HCT116 (cell line): ENCODE results near the gene RREB1. TPM values are rescaled to one million over a fixed set of nuclear protein-coding genes. Genes with fewer than 3 reads are reported as not detected.

Experiments
- ATAC-seq: fragments of 200-7000 bp; cut with Tn5 transposase; 2 replicates; pipeline ENCODE4 v1.9.1; 2020; ENCODE audit warnings: mild to moderate bottlenecking, moderate library complexity
- BruUV-seq: library from RNA; stranded (reverse); fragments of 400-500 nt; replicated peaks from 2 replicates; lab custom pipeline; 2021; lab: Mats Ljungman, UMichigan
- CTCF ChIA-PET: fragments of 300-600 bp; sonication (Branson Sonifier 250); formaldehyde crosslinking; loops from one replicate; lab custom pipeline; 2021; ENCODE audit warnings: antibody characterized with exemption; lab: Charles Lee
- POLR2A ChIA-PET: fragments of 300-600, 350-600 bp; sonication (Branson Sonifier 250); formaldehyde crosslinking; loops from one replicate; lab custom pipeline; 2021; ENCODE audit warnings: antibody characterized with exemption; lab: Charles Lee
- RAD21 ChIA-PET, 2 experiments: fragments of 300-600 bp; sonication (Branson Sonifier 250); formaldehyde crosslinking; loops; one replicate each; lab custom pipeline; 2023; ENCODE audit warnings: low total read pairs in 2 of 2; ENCODE audit not compliant: uncharacterized antibody in 2 of 2, unreplicated experiment in 2 of 2, low non-redundant PET in 1 of 2; lab: Charles Lee
- DNase-seq: peaks from one replicate; pipeline ENCODE4 v3.0.0-alpha.2; 2010; ENCODE audit warnings: low read depth, low spot score
- H2AFZ ChIP-seq: fragments of 200-600 bp; shearing (Covaris generic), sonication (generic); 2 replicates; pipeline ENCODE4 v1.6.1; 2017; ENCODE audit warnings: low read depth, mixed run types, mixed read lengths, antibody characterized with exemption, low read length; ENCODE audit not compliant: poor library complexity, severe bottlenecking
- H3K27ac ChIP-seq: 2 replicates; pipeline ENCODE4 v1.5.1; 2012; ENCODE audit warnings: low read depth, low read length
- H3K27me3 ChIP-seq: fragments of 200-600 bp; sonication (generic); 2 replicates; pipeline ENCODE4 v1.6.1; 2016; ENCODE audit warnings: mixed run types, low read length, mixed read lengths; ENCODE audit not compliant: insufficient read depth
- H3K36me3 ChIP-seq, 2 experiments: fragments of 200-500 bp in 1 of 2; fragments of 200-600 bp in 1 of 2; sonication (Bioruptor generic) in 1 of 2; sonication (generic) in 1 of 2; 2 replicates each; pipeline versions ENCODE4 v1.5.1 to v1.6.1; 2014 to 2016; ENCODE audit warnings: low read length in 2 of 2, inconsistent platforms in 1 of 2, mixed read lengths in 1 of 2, mixed run types in 1 of 2; ENCODE audit not compliant: insufficient read depth in 2 of 2, control insufficient read depth in 1 of 2
- H3K4me1 ChIP-seq, 2 experiments: fragments of 200-600 bp in 1 of 2; sonication (generic) in 1 of 2; 2 replicates each; pipeline versions ENCODE4 v1.5.1 to v1.6.1; 2012 to 2017; ENCODE audit warnings: low read length in 2 of 2, inconsistent platforms in 1 of 2, mild to moderate bottlenecking in 1 of 2, mixed read lengths in 1 of 2, mixed run types in 1 of 2, moderate library complexity in 1 of 2; ENCODE audit not compliant: insufficient read depth in 2 of 2, control insufficient read depth in 1 of 2
- H3K4me2 ChIP-seq: fragments of 200-600 bp; sonication (generic); 2 replicates; pipeline ENCODE4 v1.6.1; 2017; ENCODE audit warnings: mixed run types, low read length, mixed read lengths
- H3K4me3 ChIP-seq, 2 experiments: fragments of 200-600 bp in 1 of 2; sonication (generic) in 1 of 2; replicated peaks in 1 of 2; 2 replicates each; pipeline ENCODE4 v1.5.1; 2011 to 2016; ENCODE audit warnings: low read length in 2 of 2, control low read depth in 1 of 2, low read depth in 1 of 2, mild to moderate bottlenecking in 1 of 2, mixed read lengths in 1 of 2, mixed run types in 1 of 2
- H3K79me2 ChIP-seq: fragments of 200-600 bp; sonication (generic); 2 replicates; pipeline ENCODE4 v1.6.1; 2017; ENCODE audit warnings: mild to moderate bottlenecking, mixed run types, low read length, moderate library complexity, mixed read lengths; ENCODE audit not compliant: insufficient read depth
- H3K9ac ChIP-seq: fragments of 200-600 bp; sonication (generic); 2 replicates; pipeline ENCODE4 v1.6.1; 2016; ENCODE audit warnings: low read length, mixed read lengths
- H3K9me2 ChIP-seq: fragments of 200-600 bp; sonication (generic), shearing (Covaris generic); 2 replicates; pipeline ENCODE4 v1.6.1; 2017; ENCODE audit warnings: mixed run types, mild to moderate bottlenecking, moderate library complexity; ENCODE audit not compliant: insufficient read depth
- H3K9me3 ChIP-seq, 2 experiments: fragments of 200-500 bp in 1 of 2; fragments of 200-600 bp in 1 of 2; sonication (Bioruptor generic) in 1 of 2; sonication (generic) in 1 of 2; 2 replicates each; pipeline ENCODE4 v1.6.1; 2014 to 2017; ENCODE audit warnings: low read length in 2 of 2, mixed read lengths in 2 of 2, inconsistent platforms in 1 of 2, low read depth in 1 of 2, mild to moderate bottlenecking in 1 of 2, mixed run types in 1 of 2, moderate library complexity in 1 of 2; ENCODE audit not compliant: control insufficient read depth in 1 of 2, insufficient read depth in 1 of 2
- H4K20me1 ChIP-seq: fragments of 200-600 bp; sonication (generic), shearing (Covaris generic); 2 replicates; pipeline ENCODE4 v1.6.1; 2017; ENCODE audit warnings: mixed run types, mild to moderate bottlenecking, moderate library complexity; ENCODE audit not compliant: insufficient read depth
- ATF3 ChIP-seq: IDR thresholded peaks from 2 replicates; pipeline ENCODE4 v1.6.1; 2012
- CBX3 ChIP-seq: IDR thresholded peaks from 2 replicates; pipeline ENCODE4 v1.6.1; 2012; ENCODE audit warnings: low read depth
- CTCF ChIP-seq, 3 experiments: fragments of 200-600 bp in 1 of 3; sonication (generic) in 1 of 3; IDR thresholded peaks in 2 of 3; conservative IDR thresholded peaks in 1 of 3; 2 replicates each; pipeline ENCODE4 v1.5.1; 2012 to 2017; ENCODE audit warnings: low read depth in 2 of 3, low read length in 2 of 3, antibody characterized with exemption in 1 of 3, borderline replicate concordance in 1 of 3, control low read depth in 1 of 3, mild to moderate bottlenecking in 1 of 3, mixed read lengths in 1 of 3, mixed run types in 1 of 3, moderate library complexity in 1 of 3; ENCODE audit not compliant: insufficient read depth in 1 of 3
- EGR1 ChIP-seq: IDR thresholded peaks from 2 replicates; pipeline ENCODE4 v1.6.1; 2012; ENCODE audit warnings: low read depth
- ELF1 ChIP-seq: IDR thresholded peaks from 2 replicates; pipeline ENCODE4 v1.6.1; 2012; ENCODE audit warnings: low read depth, borderline replicate concordance
- EZH2phosphoT487 ChIP-seq: fragments of 200-600 bp; IDR thresholded peaks from 2 replicates; pipeline ENCODE4 v1.6.1; 2018; ENCODE audit warnings: antibody characterized with exemption, borderline replicate concordance
- FOSL1 ChIP-seq: IDR thresholded peaks from 2 replicates; pipeline ENCODE4 v1.6.1; 2012; ENCODE audit warnings: low read depth
- JUND ChIP-seq: IDR thresholded peaks from 2 replicates; pipeline ENCODE4 v1.6.1; 2012
- RAD21 ChIP-seq: IDR thresholded peaks from 2 replicates; pipeline ENCODE4 v1.6.1; 2012; ENCODE audit warnings: low read depth, mild to moderate bottlenecking
- REST ChIP-seq: IDR thresholded peaks from 2 replicates; pipeline ENCODE4 v1.6.1; 2012; ENCODE audit warnings: low read depth
- SIN3A ChIP-seq: IDR thresholded peaks from 2 replicates; pipeline ENCODE4 v1.6.1; 2012; ENCODE audit warnings: low read depth
- YY1 ChIP-seq: IDR thresholded peaks from 2 replicates; pipeline ENCODE4 v1.6.1; 2011; ENCODE audit warnings: low read length, low read depth, moderate library complexity, mild to moderate bottlenecking; ENCODE audit not compliant: insufficient replicate concordance; ENCODE audit errors: extremely low read depth
- ZFX ChIP-seq: fragments of 450-650 bp; IDR thresholded peaks from 2 replicates; pipeline ENCODE4 v1.6.1; 2017
- intact Hi-C: fragments of 100-400 bp; cut with micrococcal nuclease; formaldehyde crosslinking; loops from 2 replicates; pipeline ENCODE4 v1.10.0; 2022
- total RNA-seq: library from RNA; stranded (reverse); gene quantifications from one replicate; pipeline ENCODE4 v1.2.1, GENCODE V29; 2021; ENCODE audit not compliant: unreplicated experiment

Gene RREB1
- total RNA-seq, 1 experiment from 2014 or later: 47.9 TPM

GRCh38 chr6:7139835-7140470 is 32.2 kb downstream of the RREB1 start (continued):
- TF ChIP-seq REST: no peak
- TF ChIP-seq, all 23 proteins: peak for 0

- DNase-seq (peak; percentile 36), ATAC-seq (peak; percentile 96)
- Histone ChIP-seq H3K4me1 (peaks cover 20 to 55% of the 10 kb centered on the region in 2 experiments; a peak in 3 of 4 replicates), H3K9me3 (no peaks in the 10 kb centered on the region), H3K27me3 (no peaks in the 10 kb centered on the region), H3K4me3 (peak overlapping the region; percentile 50 to 65), H3K4me2 (peak overlapping the region; percentile 92), H3K9me2 (no peaks in the 10 kb centered on the region), H3K27ac (peak overlapping the region; percentile 56), H3K79me2 (peaks cover 90% of the 10 kb centered on the region), H3K9ac (peak overlapping the region; percentile 74), H3K36me3 (no peaks in the 10 kb centered on the region), H4K20me1 (no peaks in the 10 kb centered on the region), H2AFZ (no peak overlapping the region)
- intact Hi-C loops: no loop called here
- ChIA-PET POLR2A (interaction anchor here (1.2 to 1.5 kb wide), 2 partner anchors 13 to 83 kb away, joined by 3 to 4 read pairs; no protein-coding TSS in a partner anchor), RAD21 (no interaction called here), CTCF (no interaction called here)
- no TSS peak for BruUV-seq
- TF ChIP-seq EGR1 (peak; percentile 59), ZFX (peak; percentile 18; the same call in 1 of the 2 replicates), YY1 (peak; percentile 63), SIN3A (peak; percentile 21; the same call in 1 of the 2 replicates), CBX3 (0 out of 2 replicates have a peak, but pooled peaks have one; percentile 29), FOSL1 (0 out of 2 replicates have a peak, but pooled peaks have one; percentile 15), CTCF (IDR thresholded peaks at IDR 0.05 in 2 of 3, conservative IDR thresholded peaks at IDR 0.05 in 1 of 3; ENCODE audit: borderline replicate concordance in 1 of 3, insufficient read depth in 1 of 3, low read depth in 2 of 3, low read length in 2 of 3) (no peak), ELF1 (no peak), ATF3 (no peak), JUND (no peak), REST (no peak), EZH2phosphoT487 (no peak), RAD21 (no peak; the same call in 1 of the 2 replicates)
These were observed 33.0 kb downstream of the RREB1 start for GRCh38 chr6:7140631-7141378.
